HG02642 (cell line): Measurements from ENCODE around the gene POP4.

Experiments used
- ATAC-seq: cut with Tn5 transposase; IDR thresholded peaks from one replicate; pipeline ENCODE4 v1.9.1; 2021; ENCODE audit warnings: mild to moderate bottlenecking; ENCODE audit not compliant: unreplicated experiment, poor library complexity

The POP4 gene

DNA sequence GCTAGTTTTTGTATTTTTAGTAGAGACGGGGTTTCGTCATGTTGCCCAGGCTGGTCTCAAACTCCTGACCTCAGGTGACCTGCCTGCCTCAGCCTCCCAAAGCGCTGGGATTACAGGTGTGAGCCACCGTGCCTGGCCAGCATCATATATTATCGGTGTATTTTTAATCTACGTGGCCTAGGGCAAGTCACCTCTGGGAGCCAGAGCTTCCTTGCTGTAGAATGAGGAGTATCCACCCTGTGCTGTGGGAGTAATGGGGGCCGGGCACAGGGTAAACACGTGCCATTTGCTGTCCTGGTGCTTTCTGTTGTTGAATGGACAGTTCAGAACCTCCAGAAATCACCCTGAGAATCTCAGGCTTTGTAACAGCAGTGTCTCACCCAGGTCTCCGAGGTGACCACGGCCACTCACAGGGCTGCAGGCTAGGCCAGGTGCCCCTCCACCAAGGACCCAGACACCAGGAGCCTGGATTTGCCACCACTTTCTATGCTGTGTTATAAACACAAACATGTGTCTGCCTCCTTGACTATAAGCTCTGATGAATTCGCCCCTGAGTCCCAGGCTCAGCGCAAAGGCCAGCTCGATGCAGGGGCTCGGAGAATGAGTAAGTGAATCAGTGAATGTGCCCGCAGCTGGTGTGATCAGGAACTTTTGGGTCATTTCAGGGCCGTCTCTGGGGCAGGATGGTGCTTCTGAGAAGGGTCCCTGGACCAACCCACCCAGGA, 22.7 kb downstream of the POP4 start:
- ATAC-seq, result no peak

DNA sequence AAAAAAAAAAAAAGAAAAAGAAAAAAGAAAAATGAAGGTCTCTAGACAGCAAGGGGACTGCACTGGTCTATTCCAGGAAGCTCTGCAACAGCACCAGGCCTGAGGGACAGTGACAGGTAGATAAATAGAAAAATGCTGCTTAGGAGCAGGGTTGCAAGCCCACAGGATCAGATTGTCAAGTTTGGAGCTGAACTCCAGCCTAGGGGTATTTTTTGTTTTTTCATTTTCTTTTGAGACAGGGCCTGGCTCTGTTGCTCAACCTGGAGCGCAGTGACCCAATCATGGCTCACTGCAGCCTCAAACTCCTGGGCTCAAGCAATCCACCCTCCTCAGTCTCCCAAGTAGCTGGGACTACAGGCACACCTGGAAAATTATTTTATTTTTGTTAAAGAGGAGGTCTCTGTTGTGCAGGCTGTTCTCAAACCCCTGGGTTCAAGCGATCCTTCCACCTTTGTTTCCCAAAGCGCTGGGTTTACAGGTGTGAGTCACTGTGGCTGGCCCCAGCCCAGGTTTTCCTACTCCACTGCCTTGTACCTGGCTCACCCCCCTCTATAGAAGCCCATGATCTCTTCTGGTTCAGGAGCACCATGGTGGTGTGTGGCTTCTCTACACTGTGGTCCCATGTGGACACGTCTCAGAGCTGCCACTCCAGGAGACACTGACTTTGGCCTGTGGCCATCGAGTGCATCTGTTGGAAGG, 23.9 kb downstream of the POP4 start:
- ATAC-seq, result no peak

DNA sequence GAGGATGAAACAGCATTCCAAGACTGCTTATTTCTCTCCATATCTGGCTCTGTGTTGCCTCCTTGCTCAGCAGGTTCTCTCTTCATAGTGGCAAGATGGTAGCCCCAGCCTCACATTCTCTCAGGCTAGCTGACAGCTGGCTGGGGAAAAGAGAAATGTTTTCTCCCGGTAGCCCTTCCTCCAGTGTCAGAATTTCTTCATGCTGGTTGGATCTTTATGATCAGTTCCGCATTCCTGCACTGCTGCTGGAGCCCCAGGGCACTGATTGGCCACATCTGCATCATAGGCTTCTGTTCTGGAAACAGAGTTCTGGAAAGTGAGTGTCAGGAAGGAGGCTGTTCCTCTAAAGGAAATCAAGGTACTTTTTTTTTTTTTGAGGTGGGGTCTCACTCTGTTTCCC, 24.6 kb downstream of the POP4 start:
- ATAC-seq, result no peak

DNA sequence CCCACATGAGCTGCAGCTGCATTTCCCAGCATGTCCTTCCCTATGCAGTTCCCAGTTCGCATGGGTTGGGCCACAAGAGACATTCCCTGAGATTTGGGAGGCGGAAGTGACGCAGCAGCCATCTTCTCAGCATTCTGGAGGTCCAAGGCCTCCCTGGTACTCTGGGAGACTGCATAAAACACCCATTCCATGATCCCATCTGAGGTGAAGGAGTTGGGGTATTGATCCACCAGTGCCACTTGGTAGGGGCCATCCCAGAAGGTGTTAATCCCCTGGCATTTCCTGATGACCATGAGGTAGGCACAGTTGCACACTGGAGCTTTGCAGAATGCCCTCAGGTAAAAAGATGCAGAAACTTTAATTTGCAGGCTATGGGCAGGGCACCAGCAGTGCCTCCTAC, 25.4 kb downstream of the POP4 start:
- no peak for ATAC-seq

DNA sequence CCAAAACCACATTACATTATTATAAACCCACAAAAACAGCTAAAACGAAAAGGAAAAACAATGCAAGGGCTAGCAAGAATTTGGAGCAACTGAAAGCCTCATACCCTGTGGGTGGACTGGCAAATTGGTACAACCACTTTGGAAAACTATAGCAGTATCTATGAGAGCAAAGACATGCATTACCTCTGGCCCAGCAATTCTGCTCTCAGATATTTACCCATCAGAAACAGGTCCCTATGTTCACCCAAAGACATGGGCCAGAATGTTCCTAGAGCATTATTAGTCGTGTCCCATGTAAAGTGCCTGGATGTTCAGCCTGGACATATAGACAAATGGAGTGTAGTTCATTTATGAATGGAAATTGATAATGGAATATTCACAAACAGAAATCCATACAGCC, 27.9 kb downstream of the POP4 start:
- ATAC-seq, result no peak

DNA sequence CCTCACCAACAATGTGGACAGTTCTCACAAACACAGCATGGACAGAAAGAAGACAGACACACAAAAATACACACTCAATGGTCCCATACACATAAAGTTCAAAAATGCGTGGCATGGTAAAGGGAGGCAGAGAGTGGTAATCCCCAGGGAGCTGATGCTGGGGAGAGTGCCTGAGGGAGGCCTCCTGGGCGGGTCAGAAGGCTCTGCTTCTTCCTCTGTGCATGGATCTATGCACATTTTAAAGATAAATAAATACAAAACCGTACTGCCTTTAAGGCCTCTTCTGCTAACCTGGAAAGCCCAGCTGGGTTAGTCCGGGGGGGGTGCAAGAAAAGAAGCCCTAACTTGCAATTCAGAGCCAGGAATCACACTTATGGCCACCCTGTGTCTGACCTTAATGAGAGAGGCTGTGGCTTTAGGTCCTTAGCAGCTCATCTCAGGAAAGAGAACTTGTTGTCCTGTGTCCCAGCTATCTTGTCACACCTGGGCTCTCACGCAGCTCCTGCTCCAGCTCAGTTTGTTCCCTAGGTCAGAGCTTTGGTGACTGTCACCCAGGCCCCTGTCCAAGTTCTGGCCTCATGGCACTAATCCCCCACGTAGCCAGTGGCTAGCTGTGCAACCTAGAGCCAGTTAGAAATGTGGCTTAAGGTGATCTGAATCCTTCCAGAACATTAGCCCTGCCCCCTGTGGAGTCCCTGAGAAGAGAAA, 28.5 kb downstream of the POP4 start:
- ATAC-seq, result no peak

DNA sequence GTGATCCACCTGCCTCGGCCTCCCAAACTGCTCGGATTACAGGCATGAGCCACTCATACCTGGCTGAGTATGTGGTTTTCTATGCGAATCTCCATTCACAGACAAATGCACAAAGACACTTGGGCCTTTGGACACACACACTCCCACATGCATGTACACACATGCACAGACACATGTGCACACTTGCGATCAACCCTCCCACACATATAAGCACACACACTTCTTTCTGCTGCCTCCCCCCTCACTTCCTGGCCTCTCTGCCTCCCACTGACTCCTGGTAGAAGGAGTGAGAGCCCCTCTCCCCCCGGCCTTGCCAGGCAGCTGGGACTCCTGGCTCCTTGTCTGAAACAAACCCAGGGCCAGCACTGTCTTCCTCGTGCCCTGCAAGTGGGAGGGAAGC, 29.9 kb downstream of the POP4 start:
- no peak for ATAC-seq

DNA sequence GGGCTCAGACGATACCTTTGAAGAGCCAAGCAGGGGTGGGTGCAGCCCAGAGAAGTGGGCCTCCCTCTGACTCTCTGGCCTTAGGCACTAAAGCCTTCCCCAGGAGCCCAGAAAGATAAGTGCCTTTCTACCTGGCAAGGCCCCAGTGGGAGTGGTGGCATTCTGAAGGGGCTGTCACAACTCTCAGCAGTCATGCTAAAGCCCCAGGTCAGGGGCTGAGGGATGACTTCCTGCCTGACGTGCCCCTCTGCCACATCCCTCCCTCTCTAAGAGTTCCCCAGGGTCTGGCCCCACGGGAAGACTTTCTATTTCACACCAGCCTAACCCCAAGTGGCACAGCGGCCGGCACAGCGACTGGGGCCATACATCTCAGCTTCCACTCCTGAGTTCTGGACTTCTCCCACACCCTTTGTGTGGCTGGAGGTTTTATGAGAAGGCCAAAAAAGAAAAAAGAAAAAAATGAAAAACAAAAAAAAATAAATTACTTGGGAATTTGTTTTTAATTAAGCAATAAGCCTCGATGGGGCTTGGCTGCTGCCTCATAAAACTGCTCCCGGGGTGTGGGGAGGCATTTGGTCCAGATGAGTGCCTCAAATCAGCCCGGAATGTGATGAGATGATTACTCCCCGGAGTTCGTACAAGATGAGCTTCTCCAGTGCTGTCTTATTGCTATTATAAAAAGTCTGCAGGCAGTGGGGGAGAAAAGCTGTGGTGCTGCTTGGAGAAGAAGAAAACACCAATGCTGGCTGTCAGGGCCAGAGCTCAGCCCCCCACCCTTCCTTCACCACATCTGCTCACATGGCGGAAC, 30.7 kb downstream of the POP4 start:
- no peak for ATAC-seq

DNA sequence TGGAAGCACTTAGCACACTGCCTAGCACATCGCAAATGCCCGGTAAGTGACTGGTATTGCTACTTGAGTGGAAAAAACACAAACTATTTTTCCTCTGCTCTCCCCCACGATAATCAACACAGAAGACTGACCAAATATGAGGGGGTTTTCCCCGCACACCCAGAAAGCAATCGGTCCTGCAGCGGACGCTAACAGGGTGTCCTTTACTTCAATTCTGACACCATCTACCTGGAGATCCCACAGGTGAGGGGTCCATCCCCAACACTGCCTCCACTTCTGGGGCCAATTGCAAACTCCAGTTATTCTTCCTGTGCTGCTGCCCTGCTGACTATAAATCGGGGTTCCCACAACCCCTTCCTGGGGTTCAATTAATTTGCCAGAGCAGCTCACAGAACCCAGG, 33.0 kb downstream of the POP4 start:
- ATAC-seq, result no peak

DNA sequence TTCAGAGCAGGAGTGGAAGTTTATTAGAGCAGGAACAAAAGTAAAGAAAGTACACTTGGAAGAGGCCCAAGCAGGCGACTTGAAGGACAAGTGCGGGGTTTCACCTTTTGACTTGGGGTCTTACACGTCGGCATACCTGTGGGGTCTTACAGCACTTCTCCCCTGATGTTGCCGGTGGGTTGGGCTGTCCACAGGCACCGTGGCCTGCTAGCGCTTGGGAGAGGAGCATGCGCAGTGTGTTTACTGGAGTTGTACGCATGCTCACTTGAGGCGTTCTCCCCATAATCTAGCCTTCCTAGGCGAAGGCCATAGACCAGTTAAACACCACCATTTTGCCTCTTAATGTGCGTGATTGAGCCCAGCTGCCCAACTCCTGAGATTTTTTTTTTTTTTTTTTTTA, 34.1 kb downstream of the POP4 start:
- ATAC-seq, result no peak

DNA sequence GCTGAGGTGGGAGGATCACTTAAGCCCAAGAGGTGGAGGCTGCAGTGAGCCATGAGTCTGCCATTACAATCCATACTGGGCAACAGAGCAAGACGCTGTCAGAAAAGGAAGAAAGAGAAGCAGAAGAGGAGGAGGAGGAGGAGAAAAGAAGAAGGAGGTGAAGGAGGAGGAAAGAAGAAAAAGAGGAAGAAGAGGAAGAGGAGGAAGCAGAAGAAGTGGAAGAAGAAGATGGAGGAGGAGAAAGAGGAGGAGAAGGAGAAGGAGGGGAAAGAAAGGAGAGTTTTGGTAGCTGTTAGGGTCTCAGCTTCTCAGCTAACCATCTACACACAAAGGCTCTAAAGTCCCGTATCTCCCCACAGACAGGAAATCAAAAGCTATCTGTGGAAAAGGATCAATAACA, 35.5 kb downstream of the POP4 start:
- ATAC-seq, result no peak

DNA sequence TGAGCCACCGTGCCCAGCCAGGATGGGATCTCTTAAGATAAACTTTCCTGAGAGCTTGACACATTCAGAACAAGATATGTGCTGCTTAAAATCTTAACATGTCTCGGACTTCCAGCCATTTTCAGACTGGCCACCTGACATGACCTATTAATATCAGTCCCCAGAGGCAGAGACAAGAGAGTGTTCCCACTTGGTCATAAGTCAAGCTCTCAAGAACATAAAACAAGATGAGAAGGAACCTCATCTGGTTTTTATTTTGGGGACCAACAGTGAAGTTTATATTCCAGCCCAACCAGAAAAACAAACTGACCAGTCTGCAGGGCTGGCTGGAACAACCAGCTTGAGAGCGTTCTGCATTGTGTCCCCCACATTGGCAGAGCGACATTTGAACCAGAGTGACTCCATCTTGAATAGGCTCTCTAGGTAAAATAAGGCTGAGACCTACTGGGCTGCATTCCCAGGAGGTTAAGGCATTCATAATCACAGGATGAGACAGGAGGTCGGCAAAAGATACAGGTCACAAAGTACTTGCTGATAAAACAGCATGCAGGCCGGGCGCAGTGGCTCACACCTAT, 37.4 kb downstream of the POP4 start:
- no peak for ATAC-seq

DNA sequence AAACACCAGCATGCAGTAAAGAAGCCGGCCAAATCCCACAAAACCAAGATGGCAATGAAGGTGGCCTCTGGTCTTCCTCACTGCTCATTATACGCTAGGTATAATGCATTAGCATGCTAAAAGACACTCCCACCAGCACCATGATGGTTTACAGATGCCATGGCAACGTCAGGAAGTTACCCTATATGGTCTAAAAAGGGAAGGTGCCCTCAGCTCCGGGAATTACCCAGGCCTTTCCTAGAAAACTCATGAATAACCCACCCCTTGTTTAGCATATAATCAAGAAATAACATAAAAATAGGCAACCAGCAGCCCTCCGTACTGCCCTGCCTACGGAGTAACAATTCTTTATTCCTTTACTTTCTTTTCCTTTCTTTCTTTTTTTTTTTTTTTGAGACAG, 38.1 kb downstream of the POP4 start:
- ATAC-seq, result no peak

DNA sequence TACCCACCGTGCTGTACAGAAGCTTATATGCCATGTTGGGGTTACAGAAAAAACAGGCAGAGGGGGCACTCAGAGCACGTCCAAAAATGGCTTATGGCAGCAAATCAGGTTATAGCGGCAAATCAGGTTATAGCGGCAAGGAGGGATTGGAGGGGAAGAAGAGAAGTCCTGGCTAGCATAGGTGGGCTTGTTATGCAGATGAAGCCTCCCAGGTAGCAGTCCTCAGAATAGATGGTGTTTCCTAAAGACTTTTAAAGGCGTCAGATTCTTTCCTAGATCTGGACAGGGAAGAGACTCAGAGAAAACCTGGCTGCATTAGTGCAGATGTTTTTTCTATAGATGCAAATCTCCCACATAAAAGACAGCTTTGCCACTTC, 39.4 kb downstream of the POP4 start:
- no peak for ATAC-seq

DNA sequence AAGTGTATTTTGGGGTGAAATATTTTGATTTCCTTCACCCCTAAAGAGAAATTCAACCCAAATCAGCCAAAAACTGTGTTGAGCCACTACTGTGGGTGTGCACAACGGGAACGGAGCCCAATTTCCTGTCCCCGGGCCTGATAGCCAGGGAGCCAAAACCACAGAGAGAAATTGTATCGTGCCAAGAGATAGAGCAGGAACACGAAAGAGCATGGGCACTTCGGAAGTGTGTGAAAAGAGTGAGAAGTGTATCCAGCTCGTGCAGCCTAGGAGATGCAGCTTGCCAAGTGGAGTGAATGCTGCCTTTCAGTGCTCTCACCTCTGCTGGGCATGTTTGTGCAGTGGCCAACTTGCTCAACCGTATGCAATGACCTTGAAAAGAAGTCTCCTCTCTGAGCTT, 39.8 kb downstream of the POP4 start:
- ATAC-seq, result no peak

DNA sequence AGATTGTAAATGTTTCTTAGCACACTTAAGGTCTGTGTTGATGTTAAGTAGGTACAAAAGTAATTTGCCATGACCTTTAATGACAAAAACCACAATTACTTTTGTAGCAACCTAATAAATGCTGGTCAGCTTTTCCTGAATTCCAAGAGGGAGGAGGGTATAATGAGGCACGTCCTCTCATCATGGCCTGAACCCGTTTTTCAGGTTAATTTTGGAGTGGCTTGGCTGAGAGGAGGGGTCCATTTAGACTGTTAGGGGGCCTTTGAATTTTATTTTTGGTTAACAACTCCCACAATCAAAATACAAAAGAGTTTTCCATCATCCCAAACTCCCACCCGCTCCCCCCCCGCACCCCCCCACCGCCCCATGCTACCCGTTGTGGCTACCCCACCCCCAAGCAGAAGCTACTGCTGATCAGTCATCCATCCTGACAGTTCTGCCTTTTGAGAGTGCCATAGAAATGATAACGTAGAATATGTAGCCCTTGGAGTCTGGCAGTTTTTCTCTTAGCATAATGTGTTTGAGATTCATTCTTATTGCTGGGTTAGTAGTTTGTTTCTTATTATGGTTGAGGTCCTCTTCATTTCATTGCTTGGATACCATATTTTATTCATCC, 44.8 kb downstream of the POP4 start:
- no peak for ATAC-seq

DNA sequence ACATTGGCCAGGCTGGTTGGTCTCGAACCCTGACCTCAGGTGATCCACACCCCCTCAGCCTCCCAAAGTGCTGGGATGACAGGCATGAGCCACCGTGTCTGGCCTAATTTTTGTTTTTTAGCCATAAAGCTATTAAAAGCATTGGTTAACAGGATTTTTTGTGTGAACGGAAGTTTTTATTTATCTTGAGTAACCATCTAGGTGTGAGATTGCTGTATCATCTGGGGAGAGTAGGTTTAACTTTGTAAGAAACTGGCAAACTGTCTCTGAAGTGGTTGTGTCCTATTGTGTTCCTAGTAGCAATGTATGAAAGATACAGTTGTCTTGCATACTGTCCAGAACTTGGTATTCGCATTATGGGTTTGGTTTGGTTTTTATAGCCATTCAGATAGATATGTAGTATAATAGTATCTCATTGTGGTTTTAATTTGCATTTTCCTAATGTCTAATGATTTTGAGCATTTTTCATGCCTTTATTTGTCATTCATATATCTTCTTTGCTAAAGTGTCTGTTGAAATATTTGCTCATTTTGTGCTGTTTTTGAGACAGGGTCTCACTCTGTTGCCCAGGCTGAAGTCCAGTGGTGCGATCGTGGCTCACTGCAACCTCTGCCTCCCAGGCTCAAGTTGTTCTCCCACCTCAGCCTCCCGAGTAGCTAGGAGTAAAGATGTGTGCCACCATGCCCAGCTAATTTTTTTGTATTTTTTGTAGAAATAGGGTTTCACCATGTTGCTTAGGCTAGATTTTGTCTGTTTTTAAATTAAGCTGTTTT, 45.7 kb downstream of the POP4 start:
- ATAC-seq, result no peak

DNA sequence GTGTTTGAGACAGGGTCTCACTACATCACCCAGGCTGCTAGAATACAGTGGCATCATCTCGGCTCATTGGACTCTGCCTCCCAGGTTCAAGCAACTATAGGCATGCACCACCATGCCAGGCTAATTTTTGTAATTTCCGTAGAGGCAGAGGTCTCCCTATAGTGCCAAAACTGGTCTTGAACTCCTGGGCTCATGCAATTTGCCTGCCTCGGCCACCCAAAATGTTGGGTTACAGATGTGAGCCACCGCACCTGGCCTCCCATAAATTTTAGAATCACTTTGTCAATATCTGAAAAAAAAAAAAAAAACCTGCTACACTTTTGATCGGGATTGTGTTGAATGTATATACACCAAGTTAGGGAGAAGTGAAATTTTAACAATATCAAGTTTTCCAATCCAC, 47.3 kb downstream of the POP4 start:
- ATAC-seq, result no peak

DNA sequence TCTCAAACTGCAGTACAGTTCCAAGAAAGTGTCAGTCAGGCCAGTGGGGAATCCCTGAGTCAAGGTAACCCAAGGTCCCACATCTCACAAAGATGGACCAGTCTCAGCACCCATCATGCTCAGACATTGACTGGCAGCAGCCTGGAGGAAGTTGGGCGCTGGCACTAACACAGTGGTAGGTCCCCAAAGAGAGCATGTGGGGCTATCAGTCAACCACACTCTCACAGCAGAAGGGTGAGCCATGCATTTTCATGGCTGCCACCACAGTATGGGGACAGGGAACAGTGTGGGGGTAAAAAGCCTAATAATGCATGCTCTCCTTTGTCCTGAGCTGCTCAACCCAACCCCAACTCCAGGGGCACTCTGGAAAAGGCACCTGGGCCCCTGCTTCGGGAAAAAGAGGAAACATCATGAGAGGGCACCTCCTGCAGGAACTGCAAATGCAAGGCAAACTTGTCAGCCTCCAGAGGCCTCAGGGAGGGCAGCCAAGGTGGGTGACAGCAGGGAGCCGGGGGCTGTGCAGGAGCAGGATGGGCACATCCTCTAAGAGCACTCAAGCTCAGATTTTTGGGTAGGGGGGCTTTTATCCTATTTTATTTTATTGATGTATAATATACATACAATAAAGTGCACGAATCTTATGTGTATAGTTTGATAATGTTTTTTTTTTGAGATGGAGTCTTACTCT, 49.7 kb downstream of the POP4 start:
- no peak for ATAC-seq
